ENCODE measurements around the gene ACAT2.
"Not testable (repeated sequence)": the region's sequence is repeated elsewhere in the genome, so short reads cannot be mapped to it uniquely, and the experiment has no call there.

ACAT2 gene

DNA sequence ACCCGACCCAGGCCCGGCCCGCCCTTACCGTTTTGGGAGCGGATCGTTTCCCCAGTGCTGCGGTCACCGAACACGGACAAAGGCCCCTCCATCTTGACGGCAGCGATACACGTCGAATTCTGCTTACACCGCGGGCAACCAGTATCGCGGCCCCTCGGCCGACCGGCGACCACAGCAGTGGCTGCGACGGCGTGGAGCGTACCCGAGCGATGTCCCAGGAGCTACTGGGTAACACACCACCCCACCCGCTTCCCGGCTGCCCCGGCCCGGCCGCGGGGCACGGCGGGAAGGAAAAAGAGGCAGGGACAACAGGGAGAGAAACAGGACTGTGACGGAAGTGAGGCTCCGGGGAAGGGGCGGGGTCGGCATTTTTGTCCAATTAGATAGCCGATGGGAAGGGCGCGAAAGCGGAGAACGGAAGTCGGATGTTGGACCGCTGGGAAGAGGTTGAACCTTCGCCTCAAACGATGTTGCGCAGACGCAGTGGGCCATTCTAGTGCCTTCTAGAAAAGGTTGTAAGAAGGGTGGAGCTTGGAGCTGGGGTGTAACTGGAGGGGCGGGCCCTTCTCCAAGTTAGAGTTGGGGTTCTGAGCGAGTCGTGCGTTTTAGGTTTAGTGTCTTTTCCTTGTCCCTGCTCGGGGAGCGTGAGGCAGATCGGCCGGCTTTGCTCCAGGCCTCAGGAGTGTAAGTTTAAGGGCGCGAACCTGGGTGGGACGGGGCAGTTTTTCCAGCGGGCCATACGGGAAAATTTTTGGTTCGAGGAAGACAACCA is 27.7 kb downstream of the ACAT2 start, which contains the start of gene TCP1:
Gene TCP1, minus strand, starts transcription at position 226 of the 772 bp plus-strand sequence. Its CDS starts 134 bp downstream, at position 92.
- TF ChIP-seq, protein P1, sequence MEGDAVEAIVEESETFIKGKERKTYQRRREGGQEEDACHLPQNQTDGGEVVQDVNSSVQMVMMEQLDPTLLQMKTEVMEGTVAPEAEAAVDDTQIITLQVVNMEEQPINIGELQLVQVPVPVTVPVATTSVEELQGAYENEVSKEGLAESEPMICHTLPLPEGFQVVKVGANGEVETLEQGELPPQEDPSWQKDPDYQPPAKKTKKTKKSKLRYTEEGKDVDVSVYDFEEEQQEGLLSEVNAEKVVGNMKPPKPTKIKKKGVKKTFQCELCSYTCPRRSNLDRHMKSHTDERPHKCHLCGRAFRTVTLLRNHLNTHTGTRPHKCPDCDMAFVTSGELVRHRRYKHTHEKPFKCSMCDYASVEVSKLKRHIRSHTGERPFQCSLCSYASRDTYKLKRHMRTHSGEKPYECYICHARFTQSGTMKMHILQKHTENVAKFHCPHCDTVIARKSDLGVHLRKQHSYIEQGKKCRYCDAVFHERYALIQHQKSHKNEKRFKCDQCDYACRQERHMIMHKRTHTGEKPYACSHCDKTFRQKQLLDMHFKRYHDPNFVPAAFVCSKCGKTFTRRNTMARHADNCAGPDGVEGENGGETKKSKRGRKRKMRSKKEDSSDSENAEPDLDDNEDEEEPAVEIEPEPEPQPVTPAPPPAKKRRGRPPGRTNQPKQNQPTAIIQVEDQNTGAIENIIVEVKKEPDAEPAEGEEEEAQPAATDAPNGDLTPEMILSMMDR (IDR thresholded peaks at IDR 0.05; ENCODE audit: borderline replicate concordance, control extremely low read depth, extremely low read depth, insufficient read depth, missing control alignments) = no peak
- in situ Hi-C loops (cut with MboI; ENCODE audit: low sequenced_read_pairs, unreplicated experiment) = no loop called here
- peak; percentile 96 for DNase-seq (ENCODE audit: low spot score)

GRCh38 chr6:159790149-159790955 is 28.5 kb downstream of the ACAT2 start, which contains the start of gene MRPL18:
Gene MRPL18, plus strand, starts transcription at chr6:159790467. Its CDS starts 121 bp downstream, at chr6:159790588.
- peak; percentile 93 for DNase-seq (ENCODE audit: low spot score)
- in situ Hi-C loops (cut with MboI; ENCODE audit: low sequenced_read_pairs, unreplicated experiment) = no loop called here
- TF ChIP-seq, protein P1 (IDR thresholded peaks at IDR 0.05; ENCODE audit: borderline replicate concordance, control extremely low read depth, extremely low read depth, insufficient read depth, missing control alignments) = no peak

GRCh38 chr6:159790956-159791598 is 29.2 kb downstream of the ACAT2 start:
- TF ChIP-seq, protein P1 (IDR thresholded peaks at IDR 0.05; ENCODE audit: borderline replicate concordance, control extremely low read depth, extremely low read depth, insufficient read depth, missing control alignments) = no peak
- DNase-seq (ENCODE audit: low spot score) = no peak
- in situ Hi-C loops (cut with MboI; ENCODE audit: low sequenced_read_pairs, unreplicated experiment) = no loop called here

GRCh38 chr6:159794976-159795375 is 33.1 kb downstream of the ACAT2 start:
- in situ Hi-C loops (cut with MboI; ENCODE audit: low sequenced_read_pairs, unreplicated experiment); DNase-seq (ENCODE audit: low spot score): not testable (repeated sequence)

DNA sequence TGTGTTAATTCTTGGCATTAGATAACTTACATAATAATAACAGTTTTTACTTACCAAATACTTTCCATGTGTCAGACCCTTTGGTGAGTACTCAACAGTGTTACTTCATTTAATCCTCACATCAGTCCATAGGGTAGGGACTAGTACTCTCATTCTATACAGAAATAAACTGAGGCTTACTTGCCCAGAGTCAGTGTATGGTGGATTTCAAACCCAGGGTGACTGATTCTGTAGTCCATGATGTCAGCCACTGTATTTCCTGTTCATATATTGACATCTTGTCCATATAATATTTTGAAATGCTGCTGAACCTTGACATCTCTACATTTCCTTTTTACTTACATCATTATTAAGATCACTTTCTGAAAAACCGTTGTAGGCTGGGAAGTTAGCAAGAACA is 35.7 kb downstream of the ACAT2 start:
- TF ChIP-seq, protein P1 (IDR thresholded peaks at IDR 0.05; ENCODE audit: borderline replicate concordance, control extremely low read depth, extremely low read depth, insufficient read depth, missing control alignments) = no peak
- no peak for DNase-seq (ENCODE audit: low spot score)
- in situ Hi-C loops (cut with MboI; ENCODE audit: low sequenced_read_pairs, unreplicated experiment) = no loop called here

DNA sequence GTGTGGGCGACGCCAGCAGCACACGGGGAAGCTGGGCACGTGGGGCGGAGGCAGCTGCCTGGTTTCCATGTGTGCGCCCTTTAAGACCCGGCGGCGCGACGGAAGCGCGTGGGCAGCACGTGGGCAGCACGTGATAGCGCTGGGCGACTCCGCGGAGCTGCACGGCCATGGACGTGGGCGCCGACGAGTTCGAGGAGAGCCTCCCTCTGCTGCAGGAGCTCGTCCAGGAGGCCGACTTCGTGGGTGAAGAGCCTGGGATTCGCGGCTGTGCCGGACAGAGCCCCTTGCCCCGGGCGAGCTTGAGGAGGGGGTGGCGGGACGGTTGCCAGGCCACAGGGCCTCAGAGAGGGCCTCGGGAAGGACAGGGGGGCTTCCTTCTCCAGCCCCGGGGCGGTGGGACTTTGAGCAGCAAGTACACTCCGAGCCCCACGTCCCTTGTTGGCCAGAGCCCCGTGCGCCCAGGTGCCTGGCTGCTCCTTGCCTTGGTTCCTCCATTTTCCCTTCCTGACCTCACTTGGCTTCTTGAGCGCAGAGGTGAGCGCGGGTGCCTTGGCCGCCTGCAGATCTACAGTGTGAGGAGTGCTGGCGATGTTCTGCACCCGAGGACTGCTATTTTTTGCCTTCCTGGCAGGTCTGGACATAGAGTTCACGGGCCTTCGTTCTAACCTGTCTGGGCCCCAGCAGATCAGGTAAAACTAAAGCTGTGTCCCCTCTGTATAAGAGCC is 38.5 kb downstream of the ACAT2 start, which contains the start of gene PNLDC1:
Gene PNLDC1, plus strand, starts transcription at position 136 of the 725 bp plus-strand sequence. Its CDS starts 32 bp downstream, at position 168.
- in situ Hi-C loops (cut with MboI; ENCODE audit: low sequenced_read_pairs, unreplicated experiment) = no loop called here
- TF ChIP-seq, protein P1 (IDR thresholded peaks at IDR 0.05; ENCODE audit: borderline replicate concordance, control extremely low read depth, extremely low read depth, insufficient read depth, missing control alignments) = no peak
- no peak for DNase-seq (ENCODE audit: low spot score)

All from GM13976 (cell line).